Measurements from ENCODE around the gene TFAP2A. TPM values are rescaled to one million over a fixed set of nuclear protein-coding genes. Genes with fewer than 3 reads are reported as not detected.

Gene TFAP2A
- total RNA-seq, 2 donors from 2014 or later: 0.78 TPM; not detected in 1

DNA sequence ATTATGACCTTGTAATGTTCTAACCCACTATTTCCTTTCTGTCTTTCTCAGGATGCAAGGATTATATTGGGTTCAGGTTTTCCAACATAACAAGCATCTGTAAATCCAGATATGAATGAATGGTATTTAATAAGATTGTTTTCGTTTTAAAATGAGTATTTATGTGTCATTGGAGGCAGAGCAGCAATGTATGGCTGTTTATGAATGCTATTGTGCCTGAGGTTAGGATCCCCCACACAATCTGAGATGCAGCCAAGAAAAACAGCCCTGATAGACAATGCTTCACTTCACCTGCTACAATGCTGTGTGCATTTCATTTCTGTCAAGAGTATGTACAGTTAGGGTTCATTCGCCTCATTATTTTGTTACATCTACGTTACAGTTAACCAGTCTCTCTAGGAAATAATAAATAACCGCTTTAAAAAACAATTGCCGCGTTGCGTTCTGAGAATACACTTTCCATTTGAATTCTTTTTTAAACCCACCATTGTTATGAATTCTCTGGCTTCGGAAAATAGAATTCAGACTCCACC is 19.6 kb downstream of the TFAP2A start:
- ATAC-seq (ENCODE audit: insufficient number of reproducible peaks, low FRiP score, low read depth) (no peak), DNase-seq (ENCODE audit: low spot score) (no peak)
- TF ChIP-seq, protein P1, sequence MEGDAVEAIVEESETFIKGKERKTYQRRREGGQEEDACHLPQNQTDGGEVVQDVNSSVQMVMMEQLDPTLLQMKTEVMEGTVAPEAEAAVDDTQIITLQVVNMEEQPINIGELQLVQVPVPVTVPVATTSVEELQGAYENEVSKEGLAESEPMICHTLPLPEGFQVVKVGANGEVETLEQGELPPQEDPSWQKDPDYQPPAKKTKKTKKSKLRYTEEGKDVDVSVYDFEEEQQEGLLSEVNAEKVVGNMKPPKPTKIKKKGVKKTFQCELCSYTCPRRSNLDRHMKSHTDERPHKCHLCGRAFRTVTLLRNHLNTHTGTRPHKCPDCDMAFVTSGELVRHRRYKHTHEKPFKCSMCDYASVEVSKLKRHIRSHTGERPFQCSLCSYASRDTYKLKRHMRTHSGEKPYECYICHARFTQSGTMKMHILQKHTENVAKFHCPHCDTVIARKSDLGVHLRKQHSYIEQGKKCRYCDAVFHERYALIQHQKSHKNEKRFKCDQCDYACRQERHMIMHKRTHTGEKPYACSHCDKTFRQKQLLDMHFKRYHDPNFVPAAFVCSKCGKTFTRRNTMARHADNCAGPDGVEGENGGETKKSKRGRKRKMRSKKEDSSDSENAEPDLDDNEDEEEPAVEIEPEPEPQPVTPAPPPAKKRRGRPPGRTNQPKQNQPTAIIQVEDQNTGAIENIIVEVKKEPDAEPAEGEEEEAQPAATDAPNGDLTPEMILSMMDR (IDR thresholded peaks at IDR 0.05): no peak
- H3K9me3 ChIP-seq: no peaks in the 10 kb centered on the region
- H3K27ac ChIP-seq: no peak overlapping the region
- no peak overlapping the region for H3K4me3 ChIP-seq
- H3K36me3 ChIP-seq: no peaks in the 10 kb centered on the region
- H3K27me3 ChIP-seq (replicated peaks; ENCODE audit: insufficient read depth): peaks cover 14% of the 10 kb centered on the region
- H3K4me1 ChIP-seq (ENCODE audit: control insufficient read depth in 1 of 2, low read depth in 2 of 2): no peaks in the 10 kb centered on the region

- ATAC-seq (ENCODE audit: insufficient number of reproducible peaks, low FRiP score, low read depth): no peak
- H3K27ac ChIP-seq: no peak overlapping the region
- no peaks in the 10 kb centered on the region for H3K9me3 ChIP-seq
- H3K4me3 ChIP-seq: no peak overlapping the region
- TF ChIP-seq, protein P1 (IDR thresholded peaks at IDR 0.05): no peak
- H3K36me3 ChIP-seq: no peaks in the 10 kb centered on the region
- no peak for DNase-seq (ENCODE audit: low spot score)
- peaks cover 26% of the 10 kb centered on the region for H3K27me3 ChIP-seq (replicated peaks; ENCODE audit: insufficient read depth)
- no peaks in the 10 kb centered on the region for H3K4me1 ChIP-seq (ENCODE audit: control insufficient read depth in 1 of 2, low read depth in 2 of 2)
These were observed 21.2 kb downstream of the TFAP2A start for GRCh38 chr6:10393544-10394225.

- Histone ChIP-seq H3K4me3 (no peak overlapping the region), H3K27ac (no peak overlapping the region), H3K4me1 (ENCODE audit: control insufficient read depth in 1 of 2, low read depth in 2 of 2) (no peaks in the 10 kb centered on the region), H3K9me3 (no peaks in the 10 kb centered on the region), H3K27me3 (replicated peaks; ENCODE audit: insufficient read depth) (peaks cover 32% of the 10 kb centered on the region), H3K36me3 (no peaks in the 10 kb centered on the region)
- ATAC-seq (ENCODE audit: insufficient number of reproducible peaks, low FRiP score, low read depth) (no peak), DNase-seq (ENCODE audit: low spot score) (no peak)
- TF ChIP-seq, protein P1 (IDR thresholded peaks at IDR 0.05): no peak
These were observed 23.1 kb downstream of the TFAP2A start for GRCh38 chr6:10391799-10392198.

DNA sequence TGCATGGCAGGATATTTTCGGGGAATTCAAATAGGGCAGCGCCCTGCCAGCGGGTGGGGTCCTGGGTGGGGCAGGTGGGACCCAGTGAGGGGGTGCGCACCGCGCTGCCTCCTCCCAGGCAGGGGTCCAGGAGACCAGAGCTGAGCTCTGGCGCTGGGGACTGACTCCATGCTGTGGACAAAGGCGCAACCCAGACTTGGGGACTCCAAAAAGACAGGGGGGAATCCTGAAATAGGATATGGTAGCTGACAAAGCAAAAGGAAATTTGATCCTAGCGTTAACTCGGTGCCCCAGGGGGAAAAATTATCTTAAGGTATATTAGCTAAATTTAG is 23.6 kb downstream of the TFAP2A start:
- DNase-seq (ENCODE audit: low spot score): no peak
- H3K27me3 ChIP-seq (replicated peaks; ENCODE audit: insufficient read depth): peaks cover 32% of the 10 kb centered on the region
- no peaks in the 10 kb centered on the region for H3K36me3 ChIP-seq
- TF ChIP-seq, protein P1 (IDR thresholded peaks at IDR 0.05): no peak
- no peaks in the 10 kb centered on the region for H3K9me3 ChIP-seq
- ATAC-seq (ENCODE audit: insufficient number of reproducible peaks, low FRiP score, low read depth): no peak
- no peaks in the 10 kb centered on the region for H3K4me1 ChIP-seq (ENCODE audit: control insufficient read depth in 1 of 2, low read depth in 2 of 2)
- no peak overlapping the region for H3K27ac ChIP-seq
- no peak overlapping the region for H3K4me3 ChIP-seq

- ATAC-seq (ENCODE audit: insufficient number of reproducible peaks, low FRiP score, low read depth) (no peak), DNase-seq (ENCODE audit: low spot score) (no peak)
- no peaks in the 10 kb centered on the region for H3K4me1 ChIP-seq (ENCODE audit: control insufficient read depth in 1 of 2, low read depth in 2 of 2)
- H3K27me3 ChIP-seq (replicated peaks; ENCODE audit: insufficient read depth): peaks cover 30% of the 10 kb centered on the region
- TF ChIP-seq, protein P1 (IDR thresholded peaks at IDR 0.05): no peak
- H3K9me3 ChIP-seq: no peaks in the 10 kb centered on the region
- no peak overlapping the region for H3K4me3 ChIP-seq
- no peak overlapping the region for H3K27ac ChIP-seq
- no peaks in the 10 kb centered on the region for H3K36me3 ChIP-seq
These were observed 24.2 kb downstream of the TFAP2A start for GRCh38 chr6:10390495-10391298.

All from thoracic aorta (tissue), 2 donors.